Stromal cell of bone marrow (primary cell): ENCODE data around the gene GMPR2.
"Not testable (repeated sequence)": the region's sequence is repeated elsewhere in the genome, so short reads cannot be mapped to it uniquely, and the experiment has no call there.

Source experiments
- DNase-seq: peaks from one replicate; pipeline ENCODE4 v3.0.0-alpha.2; 2012; ENCODE audit warnings: low read depth

GMPR2 gene

DNA sequence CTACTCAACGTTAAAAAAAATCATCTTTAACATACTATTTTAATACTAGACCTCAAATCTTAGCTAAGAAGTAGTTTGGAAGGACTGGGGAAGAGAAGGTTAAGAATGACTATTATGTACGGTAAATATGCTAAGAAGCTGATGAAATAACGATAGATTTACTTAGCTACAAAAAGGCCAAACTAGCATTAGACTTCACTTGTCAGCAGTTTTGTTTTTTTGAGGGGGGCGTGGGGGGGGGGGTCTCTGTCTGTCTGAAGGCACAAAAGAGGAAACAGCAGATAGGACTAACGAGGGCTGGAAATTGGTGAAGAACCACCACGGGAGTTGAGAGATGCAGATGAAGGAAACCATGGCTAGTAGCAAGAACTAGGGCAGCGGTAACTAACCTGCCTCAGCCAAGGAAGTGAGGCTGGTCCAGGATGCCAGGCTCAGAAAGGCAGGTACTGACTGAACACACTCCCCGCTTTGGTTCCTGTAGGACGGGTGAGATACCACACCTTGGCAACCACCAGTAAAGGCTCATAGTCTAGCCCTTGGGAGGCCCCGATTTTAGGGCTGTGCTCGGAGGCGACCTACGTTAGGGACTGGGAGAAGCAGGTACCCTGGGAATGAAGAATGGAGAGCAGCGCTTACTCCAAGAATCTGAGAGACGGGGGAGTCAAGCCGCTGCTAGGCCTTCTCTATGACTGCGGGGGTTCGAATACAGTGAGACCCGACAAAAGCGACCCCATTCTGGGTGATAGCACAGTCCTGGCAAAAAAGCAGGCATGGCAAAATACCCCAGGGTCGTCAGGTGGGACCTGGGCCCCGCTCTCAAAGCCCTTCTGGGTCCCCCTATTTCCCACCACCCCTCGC is 1.2 kb upstream of the GMPR2 start:
- DNase-seq = no peak

- peak; percentile 99 for DNase-seq
These were observed 546 bp upstream of the GMPR2 start, which contains the start of gene NEDD8 for GRCh38 chr14:24232121-24232644. NEDD8 (minus strand) TSS chr14:24232367; CDS start chr14:24232267, 100 bp downstream.

DNA sequence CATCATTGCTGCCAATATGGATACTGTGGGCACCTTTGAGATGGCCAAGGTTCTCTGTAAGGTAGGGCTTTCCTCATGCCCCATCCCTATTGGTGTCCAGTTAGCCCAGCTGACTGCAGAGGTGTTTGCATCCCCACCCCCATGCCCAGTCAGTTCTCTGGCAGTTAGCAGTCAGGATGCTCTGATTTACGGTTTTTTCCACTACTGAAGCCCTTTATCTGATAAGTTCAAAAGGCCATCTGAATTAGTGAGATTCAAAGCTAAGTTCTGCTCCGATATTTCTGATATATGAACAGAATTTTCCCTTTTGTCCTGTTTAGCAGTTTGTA is 773 bp downstream of the GMPR2 start:
- DNase-seq = no peak

DNA sequence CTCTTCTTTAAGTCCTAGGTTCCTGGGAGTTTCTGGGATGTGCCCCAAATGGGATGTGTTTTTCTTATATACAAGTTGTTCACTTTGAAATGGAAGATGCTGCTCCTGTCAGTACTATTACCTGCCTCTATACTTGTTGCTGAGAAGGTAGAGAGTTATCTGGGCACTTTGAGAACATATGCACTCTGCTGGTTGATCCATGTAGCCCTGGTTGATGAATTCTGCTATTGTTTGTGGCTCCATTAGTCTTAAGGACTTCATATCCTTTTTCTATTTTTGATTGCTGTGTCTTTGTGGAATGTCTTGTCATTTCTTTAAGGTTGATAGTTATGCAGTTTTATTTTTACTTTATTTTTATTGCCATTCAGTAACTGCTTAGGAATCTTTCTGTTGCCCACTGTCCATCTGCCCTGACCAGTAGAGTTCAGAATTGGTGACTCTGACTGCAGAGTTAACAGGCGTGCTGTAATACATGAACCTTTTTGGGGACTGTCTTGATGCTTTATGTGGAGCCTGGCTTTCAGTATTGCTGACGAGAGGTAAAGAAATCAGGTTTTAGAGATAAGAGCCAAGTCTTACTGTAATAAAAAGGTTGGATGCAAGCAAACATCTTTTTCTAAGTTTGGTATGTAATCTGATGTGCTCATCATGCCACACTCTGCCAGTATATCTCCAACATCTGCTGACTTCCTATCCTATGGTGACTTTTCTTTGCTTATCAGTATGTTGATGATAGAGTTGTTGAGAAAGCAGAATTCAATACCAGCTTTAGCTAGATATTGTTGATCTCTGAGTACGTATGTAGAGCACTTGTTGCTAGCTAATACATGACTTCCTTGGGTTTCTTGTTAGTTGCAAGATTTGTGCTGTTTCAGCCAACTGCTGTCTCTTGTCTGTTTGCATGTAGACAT is 1.6 kb downstream of the GMPR2 start:
- no peak for DNase-seq

DNA sequence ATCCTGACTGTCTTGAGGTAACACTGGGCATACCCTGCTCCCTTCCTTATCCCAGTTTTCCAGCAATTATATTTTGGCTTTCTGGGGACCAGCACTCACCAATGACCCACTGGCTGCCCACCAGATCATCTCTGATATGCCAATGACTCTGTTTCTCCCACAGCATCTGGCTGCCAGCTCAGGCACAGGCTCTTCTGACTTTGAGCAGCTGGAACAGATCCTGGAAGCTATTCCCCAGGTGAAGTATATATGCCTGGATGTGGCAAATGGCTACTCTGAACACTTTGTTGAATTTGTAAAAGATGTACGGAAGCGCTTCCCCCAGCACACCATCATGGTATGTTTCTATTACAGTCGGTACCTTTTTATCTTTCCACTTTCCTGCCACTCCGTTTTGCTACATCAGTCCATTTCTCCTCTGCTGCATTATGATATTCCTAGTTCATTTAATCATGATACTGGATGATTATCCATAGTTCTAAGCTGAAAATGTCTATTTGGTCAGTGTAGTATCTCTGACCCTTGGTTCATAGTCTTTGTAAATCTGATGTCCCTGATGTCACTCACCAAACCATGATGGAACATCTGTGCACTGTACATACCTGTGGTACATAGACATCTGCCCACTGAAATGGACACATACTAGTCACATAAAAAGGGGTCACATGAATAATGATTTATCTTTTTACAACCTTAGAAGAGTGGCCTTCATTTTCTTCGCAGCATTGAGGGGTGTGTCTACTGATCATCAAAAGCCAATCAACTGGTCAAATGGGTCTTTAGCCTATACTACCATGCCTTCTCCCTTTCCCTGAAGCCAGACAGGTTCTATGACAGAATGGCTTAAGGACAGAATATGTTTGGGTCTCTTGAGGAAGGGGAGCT is 3.3 kb downstream of the GMPR2 start:
- DNase-seq = no peak

GRCh38 chr14:24236689-24237462 is 4.1 kb downstream of the GMPR2 start:
- DNase-seq = no peak

DNA sequence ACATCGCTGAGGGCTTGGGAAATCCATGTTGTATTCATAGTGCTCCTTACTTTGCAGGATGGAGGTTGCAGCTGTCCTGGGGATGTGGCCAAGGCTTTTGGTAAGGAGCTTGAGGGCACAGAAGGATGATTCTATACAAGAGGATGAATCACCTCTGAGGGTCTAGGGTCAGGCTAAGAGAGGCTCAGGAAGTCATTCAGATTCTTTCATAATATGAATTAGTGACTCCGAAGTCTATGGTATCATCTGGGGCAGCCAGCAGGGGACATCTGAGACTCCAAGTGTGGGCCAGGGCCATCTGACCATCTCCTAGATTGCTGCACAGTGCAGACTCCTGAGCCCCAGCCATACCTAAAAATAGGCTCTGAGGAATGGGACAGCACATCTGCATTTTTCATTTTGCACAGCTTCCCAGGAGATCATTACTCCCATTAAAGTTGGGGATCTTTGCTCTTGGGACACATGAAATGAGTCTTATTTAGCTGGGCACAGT is 4.8 kb downstream of the GMPR2 start:
- DNase-seq = no peak

GRCh38 chr14:24238123-24238522 is 5.4 kb downstream of the GMPR2 start:
- no peak for DNase-seq

GRCh38 chr14:24238527-24239037 is 5.9 kb downstream of the GMPR2 start:
- DNase-seq = no peak

DNA sequence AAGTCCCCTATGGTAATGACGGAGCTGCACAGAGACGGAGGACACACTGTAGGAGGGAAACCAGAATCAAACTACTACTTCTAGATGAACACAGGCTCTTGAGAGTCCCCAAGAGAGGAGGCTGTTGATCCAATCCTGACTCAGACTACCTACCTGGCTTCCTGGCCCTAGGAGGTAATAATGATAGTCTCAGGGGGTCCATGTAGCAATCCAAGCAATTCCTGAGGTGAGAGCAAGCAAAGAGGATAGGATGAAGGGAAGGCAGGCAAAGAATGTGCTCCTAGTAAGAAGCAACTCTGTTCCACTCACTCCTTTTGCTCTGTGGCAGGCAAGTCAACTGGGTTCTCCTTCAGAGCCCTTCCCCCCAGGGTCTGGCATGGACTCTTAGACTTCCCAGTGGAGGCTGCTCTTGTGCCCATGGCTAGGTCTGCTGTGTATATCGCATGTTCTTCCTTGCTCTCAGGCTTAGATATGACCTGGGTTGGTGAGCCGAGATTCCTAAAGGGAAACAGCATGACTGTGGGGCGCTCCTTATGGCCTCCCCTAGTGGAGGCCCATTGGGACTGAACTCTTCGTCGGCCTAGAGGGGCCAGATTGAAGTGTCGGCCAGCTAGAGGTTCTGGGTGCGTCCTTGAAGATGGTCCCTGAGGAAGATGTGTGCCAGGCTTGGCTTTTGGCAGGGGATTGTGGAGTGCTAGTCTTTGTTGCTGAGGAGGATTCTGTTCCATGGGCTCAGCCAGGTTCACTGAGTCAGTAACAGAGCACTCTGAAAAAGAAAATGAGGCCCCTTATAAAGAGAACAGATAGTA is 7.6 kb downstream of the GMPR2 start:
- no peak for DNase-seq

- DNase-seq = peak; percentile 85
These were observed 9.2 kb downstream of the GMPR2 start for GRCh38 chr14:24241829-24242443.

DNA sequence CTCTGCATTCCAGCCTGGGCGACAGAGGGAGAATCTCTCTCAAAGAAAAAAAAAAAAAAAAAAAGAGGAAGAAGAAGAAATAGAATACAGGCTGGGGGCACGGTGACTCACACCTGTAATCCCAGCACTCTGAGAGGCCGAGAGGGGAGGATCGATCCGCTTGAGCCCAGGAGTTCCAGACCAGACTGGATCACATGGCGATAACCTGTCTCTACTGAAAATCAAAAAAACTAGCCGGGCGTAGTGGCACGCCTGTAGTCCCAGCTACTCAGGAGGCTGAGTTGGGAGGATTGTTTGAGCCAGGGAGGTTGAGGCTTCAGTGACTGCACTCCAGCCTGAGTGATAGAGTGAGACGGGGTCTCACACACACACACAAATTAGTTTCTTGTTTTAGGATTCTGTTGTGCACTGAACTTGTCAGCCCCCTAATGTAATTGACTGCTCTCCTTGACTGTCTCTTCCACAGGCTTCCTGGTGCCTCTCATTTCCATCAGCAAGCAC is 10.7 kb downstream of the GMPR2 start:
- DNase-seq = no peak

GRCh38 chr14:24245350-24245749 is 12.6 kb downstream of the GMPR2 start:
- DNase-seq = not testable (repeated sequence)

GRCh38 chr14:24246765-24247212 is 14.1 kb downstream of the GMPR2 start:
- no peak for DNase-seq

DNA sequence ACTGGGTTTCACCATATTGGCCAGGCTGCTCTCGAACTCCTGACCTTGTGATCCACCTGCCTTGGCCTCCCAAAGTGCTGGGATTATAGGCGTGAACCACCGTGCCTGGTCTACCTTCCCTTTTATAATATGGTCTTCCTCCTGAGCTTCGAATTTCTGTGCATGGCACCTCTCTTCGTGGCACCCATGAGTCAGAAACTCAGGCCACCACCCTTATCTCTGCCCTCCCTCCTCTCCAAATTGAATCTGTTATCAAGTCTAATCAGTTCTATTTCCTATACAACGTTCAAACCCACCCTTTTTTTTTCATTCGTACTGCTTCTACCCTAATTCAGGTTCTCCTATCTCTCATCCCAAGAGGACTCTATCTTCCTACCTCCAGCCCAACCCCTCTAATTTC is 14.7 kb downstream of the GMPR2 start:
- DNase-seq = no peak

DNA sequence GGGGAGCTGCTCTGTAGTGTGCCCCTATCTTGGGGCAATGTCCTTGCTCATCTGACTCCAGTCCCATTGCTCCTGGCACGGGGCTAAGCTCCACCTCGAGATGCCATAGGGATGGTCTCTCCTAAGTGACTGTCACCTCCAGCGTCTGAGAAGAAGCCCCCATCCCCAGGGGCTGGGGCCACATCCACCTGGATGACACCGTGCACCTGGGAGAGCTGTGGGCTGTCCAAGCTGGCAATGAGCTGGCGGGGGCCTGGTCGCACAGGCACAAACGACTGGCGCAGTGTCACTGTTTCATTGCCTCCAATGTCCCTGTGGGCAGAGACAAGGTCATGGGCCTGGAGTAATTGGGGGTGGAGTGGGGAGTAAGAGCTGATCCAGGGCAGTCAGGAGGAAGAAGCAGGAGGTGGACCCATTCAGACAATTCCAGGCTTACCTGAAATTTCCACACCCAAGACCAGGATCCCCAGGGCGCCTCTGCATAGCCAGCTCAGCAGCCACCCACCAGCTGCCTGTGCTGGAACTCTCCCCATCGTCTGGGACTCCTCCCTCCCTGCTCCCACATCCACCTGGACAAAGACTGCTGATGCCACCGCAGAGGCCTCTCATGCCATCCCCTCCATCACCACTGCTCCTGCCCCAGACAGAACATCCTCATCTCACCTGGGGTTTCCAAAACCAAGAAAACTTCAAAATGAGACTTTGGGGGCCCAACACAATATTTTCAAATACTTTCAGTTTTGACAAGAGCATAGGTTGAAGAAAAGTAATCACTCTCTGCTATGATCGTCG is 16.7 kb downstream of the GMPR2 start:
- no peak for DNase-seq

GRCh38 chr14:24250354-24250753 is 17.6 kb downstream of the GMPR2 start:
- no peak for DNase-seq

GRCh38 chr14:24251880-24252288 is 19.2 kb downstream of the GMPR2 start:
- no peak for DNase-seq
